SU-DHL-6 (cell line): Measurements from ENCODE around the gene SCARF2.

ENCODE experiments used
- EZH2phosphoT487 ChIP-seq: fragments of 200-600 bp; sonication (generic), shearing (Covaris generic); conservative IDR thresholded peaks from 2 replicates; pipeline ENCODE4 v1.6.1; 2018; ENCODE audit warnings: mild to moderate bottlenecking, antibody characterized with exemption, low read length, moderate library complexity, mixed read lengths
- TF ChIP-seq, protein P1 (sequence below): fragments of 200-600 bp; sonication (generic); IDR thresholded peaks from one replicate; pipeline ENCODE4 v1.5.1; 2017; ENCODE audit warnings: antibody characterized with exemption, mild to moderate bottlenecking, low read length, moderate library complexity; ENCODE audit not compliant: insufficient read depth, poor library complexity, severe bottlenecking

DNA sequence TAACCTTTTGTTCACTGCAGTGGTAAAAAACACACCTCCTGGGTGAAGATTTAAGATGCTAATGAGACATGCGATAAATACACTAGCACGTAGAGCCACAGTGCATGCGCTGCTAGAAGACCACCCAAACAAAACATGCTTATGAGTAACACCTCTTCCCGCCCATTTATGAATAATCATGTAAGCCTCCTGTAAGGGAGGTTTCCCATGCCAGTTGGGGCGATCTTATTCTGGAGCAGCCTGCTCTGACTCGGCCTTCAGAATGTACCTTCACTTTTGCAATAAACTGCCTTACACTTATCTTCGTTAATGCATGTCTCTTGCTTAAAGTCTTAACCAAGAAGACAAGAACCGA is 18.1 kb upstream of the SCARF2 start:
- TF ChIP-seq, protein P1, sequence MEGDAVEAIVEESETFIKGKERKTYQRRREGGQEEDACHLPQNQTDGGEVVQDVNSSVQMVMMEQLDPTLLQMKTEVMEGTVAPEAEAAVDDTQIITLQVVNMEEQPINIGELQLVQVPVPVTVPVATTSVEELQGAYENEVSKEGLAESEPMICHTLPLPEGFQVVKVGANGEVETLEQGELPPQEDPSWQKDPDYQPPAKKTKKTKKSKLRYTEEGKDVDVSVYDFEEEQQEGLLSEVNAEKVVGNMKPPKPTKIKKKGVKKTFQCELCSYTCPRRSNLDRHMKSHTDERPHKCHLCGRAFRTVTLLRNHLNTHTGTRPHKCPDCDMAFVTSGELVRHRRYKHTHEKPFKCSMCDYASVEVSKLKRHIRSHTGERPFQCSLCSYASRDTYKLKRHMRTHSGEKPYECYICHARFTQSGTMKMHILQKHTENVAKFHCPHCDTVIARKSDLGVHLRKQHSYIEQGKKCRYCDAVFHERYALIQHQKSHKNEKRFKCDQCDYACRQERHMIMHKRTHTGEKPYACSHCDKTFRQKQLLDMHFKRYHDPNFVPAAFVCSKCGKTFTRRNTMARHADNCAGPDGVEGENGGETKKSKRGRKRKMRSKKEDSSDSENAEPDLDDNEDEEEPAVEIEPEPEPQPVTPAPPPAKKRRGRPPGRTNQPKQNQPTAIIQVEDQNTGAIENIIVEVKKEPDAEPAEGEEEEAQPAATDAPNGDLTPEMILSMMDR, result no peak
- no peak for TF ChIP-seq EZH2phosphoT487
